ENCODE data around the gene GAS6.

Gene GAS6

GRCh38 chr13:113853518-113854237 lies 10.2 kb downstream of the GAS6 start:
- DNase-seq (ENCODE audit: low read depth in 4 of 4, low spot score in 1 of 4): no peak

DNA sequence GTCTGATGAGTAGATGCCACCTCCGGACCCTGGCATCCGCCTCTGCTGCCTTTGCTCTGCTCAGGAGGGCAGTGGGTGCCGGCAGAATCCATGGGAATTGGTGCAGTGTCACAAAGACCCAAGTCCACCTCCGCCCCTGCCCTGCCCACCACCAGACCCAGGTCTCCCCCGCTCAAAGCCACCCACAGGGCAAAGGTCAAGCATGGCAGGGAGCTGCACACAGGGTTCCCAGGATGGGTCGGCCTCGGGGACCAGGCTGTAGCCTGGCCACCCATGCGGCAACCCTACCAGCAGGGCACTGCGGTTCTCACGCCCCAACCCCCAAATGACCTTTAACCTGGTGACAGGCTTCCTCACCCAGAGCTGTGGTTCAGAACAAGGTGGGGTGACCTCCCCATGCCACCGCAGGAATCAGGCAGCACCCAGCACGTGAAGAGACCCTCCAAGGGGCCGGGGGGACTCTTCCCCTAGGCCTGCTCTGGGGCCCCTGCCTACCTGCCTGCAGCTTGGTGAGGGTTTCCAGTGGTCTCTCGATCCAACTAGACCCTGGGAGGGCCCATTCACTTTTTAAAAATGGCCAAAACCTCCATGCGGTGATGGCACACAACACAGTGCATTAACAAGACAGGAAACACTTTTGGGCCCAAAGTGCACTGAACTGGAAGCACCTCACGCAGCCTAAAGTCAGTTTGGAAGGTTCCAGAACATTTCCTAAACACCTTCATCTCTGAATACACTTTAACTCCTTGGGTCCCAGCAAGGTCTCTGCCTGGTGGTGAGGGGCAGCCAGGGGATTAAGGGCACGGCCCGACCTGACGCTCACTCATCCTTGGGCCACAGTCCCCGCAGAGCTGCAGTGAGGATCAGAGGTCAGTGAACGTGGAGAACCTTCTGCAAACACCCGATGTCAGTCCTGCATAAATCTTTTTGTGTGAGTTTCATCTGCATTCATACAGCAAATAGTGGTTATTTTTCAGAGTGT lies 11.0 kb downstream of the GAS6 start:
- no peak for DNase-seq (ENCODE audit: low read depth in 4 of 4, low spot score in 1 of 4)

- DNase-seq (ENCODE audit: low read depth in 4 of 4, low spot score in 1 of 4): no peak
These were observed 11.9 kb downstream of the GAS6 start for GRCh38 chr13:113851826-113852535.

DNA sequence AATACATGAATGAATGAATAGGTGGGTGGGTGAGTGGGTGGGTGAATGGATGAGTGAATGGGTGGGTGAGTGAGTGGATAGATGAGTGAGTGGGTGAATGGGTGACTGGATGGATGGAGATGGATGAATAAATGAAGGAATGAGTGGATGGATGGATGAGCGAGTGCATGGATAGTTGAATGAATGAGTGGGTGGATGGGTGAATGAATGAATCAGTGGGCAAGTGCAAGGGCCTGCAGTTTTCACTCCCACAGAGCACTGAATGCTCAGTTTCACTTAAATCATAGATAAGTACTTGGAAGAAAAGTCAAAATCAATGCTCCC lies 12.4 kb downstream of the GAS6 start:
- DNase-seq (ENCODE audit: low read depth in 4 of 4, low spot score in 1 of 4): no peak

DNA sequence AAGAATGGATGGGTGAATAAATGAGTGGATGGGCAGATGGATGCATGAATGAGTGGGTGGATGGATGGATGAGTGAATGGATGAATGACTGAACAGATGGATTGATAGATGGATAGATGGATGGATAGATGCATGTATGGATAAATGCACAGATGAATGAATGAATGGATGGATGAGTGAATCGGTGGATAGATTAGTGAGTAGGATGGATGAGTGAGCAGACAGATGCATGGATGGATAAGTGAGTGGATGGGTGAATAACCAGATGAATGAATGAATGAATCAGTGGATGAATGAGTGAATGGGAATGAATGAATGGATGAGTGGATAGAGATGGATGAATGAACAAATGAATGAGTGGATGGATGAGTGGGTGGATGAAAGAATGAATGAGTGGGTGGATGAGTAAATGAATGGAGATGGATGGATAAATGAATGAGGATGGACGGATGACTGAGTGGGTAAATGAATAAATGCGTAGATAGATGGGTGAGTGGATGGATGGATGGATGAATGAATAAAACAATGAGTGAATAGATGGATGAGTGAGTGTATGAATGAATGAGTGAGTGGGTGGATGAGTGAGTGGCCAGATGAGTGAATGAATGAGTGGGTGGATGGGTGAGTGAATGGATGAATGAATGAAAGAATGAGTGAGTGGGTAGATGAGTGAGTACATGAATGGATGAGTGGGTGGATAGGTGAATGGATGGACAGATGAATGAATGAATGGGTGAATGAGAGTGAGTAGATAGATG lies 13.0 kb downstream of the GAS6 start:
- DNase-seq (ENCODE audit: low read depth in 4 of 4, low spot score in 1 of 4): no peak

DNA sequence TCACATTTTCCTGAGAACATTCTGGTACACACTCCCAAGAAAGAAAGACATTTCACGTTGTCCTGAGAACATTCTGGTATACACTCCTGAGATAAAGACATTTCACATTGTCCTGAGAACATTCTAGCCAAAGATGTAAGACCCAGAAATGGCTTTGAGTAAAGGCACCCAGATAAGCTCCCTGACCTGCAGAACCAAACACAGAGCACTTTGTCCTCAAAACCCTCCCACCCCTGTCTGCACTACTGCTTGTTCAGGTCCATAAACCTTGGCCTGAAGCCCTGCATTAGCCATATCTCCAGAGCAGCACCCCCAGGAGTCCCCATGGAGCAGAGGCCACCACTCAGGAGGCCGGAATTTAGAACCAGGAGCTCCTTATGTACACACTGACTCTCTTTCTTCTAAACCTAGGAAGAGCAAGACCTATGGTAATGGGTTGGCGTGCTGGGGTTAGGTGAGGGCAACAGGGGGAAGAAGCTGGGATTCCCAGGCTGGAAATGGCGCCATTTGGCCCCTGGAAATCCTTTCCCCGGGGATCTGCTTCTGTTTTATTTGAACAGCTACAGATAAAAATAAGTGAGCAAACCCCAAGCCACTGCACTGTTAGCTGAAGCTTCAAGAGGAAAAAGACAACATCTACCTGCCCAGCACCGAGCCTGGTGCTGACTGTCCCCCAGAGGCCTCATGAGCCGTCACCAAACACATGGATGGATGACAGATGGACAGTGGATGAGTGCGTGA lies 13.7 kb downstream of the GAS6 start:
- DNase-seq (ENCODE audit: low read depth in 4 of 4, low spot score in 1 of 4): no peak

DNA sequence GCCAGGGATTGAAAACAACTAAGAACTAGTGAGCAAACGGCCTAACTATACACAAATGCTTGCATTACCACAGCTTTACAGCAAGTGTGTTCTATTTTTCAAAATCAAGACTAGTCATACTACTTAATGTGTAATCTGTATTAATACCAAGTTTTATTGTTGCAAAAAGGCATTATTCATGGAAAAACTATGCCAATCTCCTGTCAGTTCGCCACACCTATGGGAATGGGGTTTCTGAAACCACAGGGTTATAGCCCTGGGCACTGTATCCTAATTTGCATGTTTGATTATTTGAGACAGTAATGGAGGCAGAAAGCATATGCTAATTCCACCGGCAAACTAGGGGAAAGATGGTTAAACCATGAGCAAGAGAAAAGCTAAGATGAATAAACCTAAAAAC lies 14.3 kb downstream of the GAS6 start:
- no peak for DNase-seq (ENCODE audit: low read depth in 4 of 4, low spot score in 1 of 4)

DNA sequence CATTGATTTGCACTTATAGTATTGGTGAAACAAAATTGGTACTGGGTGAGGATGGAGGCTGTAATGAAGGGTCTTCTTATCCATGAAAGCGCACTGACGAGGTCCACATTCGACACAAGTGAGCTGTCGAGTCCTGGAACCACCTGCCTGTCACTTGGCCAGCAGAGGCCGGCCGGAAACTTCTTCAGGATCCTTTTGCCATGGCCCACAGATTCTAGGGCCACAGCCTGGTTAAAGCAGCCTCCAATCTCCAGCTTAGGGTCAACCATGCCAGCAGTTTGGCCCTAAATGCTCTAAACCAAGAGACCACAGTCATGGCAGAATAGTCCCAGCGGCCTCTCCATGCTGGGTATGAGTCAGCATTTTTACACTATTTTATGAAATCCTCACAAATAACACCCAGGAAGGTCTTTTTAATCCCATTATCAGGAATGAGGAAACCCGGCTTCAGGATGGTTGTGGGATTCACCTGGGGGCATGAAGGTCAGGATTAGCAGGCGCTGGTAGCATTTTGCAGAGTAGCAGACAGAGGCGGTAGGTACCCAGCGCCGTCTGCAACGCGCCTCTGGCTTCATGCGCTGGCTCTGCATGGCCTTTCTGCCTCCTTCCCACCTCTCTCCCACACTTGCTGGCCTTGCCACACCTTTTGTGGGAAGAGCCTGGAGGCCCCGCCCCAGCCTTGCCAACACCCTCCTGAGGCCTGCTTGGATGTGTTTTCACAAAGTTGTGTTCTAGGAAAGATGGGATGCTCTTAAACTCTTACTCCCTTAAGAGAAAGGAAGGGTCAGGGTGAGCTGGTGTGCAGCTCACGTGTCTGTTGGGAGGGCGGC lies 15.2 kb downstream of the GAS6 start:
- no peak for DNase-seq (ENCODE audit: low read depth in 4 of 4, low spot score in 1 of 4)

DNA sequence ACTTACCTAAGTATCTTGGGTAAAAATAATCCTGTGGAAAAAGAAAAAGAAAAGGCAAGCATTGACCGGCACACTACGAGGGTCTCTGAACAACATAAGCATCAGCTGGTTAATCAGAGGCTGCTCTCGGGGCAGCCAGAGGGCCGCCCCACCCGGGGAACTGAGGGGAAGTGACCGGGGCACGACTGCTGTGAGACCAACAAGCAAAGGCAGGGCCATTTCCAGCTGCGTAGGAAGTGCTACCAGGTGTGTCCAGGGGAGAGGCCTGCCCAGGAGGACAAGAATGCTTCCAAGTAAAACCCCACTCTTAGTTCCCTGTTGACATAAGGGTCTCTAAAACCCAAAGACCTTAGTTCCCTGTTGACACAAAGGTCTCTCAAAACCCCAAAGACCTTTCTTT lies 15.9 kb downstream of the GAS6 start:
- no peak for DNase-seq (ENCODE audit: low read depth in 4 of 4, low spot score in 1 of 4)

DNA sequence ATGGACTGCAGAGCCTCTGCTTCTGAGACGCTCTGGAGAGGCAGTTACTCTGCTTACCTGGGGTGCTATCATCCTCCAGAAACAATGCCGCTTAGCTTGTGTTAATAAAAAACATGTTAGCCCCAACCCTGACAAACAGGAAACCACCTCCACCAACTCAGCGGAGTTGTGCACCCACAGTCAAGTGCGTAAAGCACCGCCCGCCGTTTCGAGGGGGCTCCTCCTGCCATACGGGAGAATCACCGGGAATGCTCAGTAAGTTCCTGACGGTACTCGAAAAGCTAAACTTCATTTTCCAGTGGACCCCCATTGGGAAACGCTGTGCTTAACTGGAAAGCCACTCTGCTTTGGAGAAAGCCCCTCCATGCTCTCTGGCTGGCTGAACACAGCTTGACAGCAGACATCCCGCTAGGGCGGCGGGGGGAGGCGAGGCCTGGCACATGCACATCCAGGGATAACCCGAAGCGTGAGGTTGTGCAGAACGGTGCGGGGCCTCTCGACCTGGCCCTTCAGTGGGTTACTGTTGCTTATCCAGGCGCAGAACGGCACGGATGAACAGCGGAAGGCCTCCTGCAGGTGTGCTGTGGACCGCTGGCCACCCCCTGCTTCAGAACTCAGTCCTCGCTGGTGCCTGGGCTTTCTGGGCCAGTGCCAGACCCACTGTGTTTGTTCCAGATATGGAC lies 17.1 kb downstream of the GAS6 start:
- DNase-seq (ENCODE audit: low read depth in 4 of 4, low spot score in 1 of 4): no peak

- DNase-seq (ENCODE audit: low read depth in 4 of 4, low spot score in 1 of 4): no peak
These were observed 17.9 kb downstream of the GAS6 start for GRCh38 chr13:113845723-113846635.

GRCh38 chr13:113845055-113845454 lies 18.8 kb downstream of the GAS6 start:
- DNase-seq (ENCODE audit: low read depth in 4 of 4, low spot score in 1 of 4): no peak

- DNase-seq (ENCODE audit: low read depth in 4 of 4, low spot score in 1 of 4): no peak
These were observed 19.9 kb downstream of the GAS6 start for GRCh38 chr13:113843864-113844556.

- DNase-seq (ENCODE audit: low read depth in 4 of 4, low spot score in 1 of 4): no peak
These were observed 20.7 kb downstream of the GAS6 start for GRCh38 chr13:113843063-113843654.

GRCh38 chr13:113842336-113843062 lies 21.4 kb downstream of the GAS6 start:
- no peak for DNase-seq (ENCODE audit: low read depth in 4 of 4, low spot score in 1 of 4)

DNA sequence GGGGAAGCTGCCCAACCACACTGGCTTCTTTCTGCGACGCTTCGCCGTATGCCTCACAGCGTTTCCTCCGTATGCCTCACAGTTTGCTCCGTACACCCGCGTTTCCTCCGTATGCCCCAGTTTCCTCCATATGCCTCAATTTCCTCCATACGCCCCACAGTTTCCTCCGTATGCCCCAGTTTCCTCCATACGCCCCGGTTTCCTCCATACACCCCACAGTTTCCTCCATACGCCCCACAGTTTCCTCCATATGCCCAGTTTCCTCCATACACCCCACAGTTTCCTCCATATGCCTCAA lies 22.6 kb downstream of the GAS6 start:
- DNase-seq (ENCODE audit: low read depth in 4 of 4, low spot score in 1 of 4): no peak

All from stimulated activated CD4-positive, alpha-beta T cell treated with anti-CD3 and anti-CD28 coated beads, Interleukin-1b, Interleukin-23, amount 100 ng/mL, for 24 hours (primary cell).